HPDE6-E6E7 (cell line): Measurements from ENCODE around the gene RGS1.
A peak's percentile ranks its signal among the peaks of the same experiment; 100 is the strongest.

Source experiments
- DNase-seq: peaks from one replicate; pipeline ENCODE4 v3.0.0; 2011; ENCODE audit warnings: missing footprints; ENCODE audit errors: extremely low spot score

The RGS1 gene, protein sequence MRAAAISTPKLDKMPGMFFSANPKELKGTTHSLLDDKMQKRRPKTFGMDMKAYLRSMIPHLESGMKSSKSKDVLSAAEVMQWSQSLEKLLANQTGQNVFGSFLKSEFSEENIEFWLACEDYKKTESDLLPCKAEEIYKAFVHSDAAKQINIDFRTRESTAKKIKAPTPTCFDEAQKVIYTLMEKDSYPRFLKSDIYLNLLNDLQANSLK

DNA sequence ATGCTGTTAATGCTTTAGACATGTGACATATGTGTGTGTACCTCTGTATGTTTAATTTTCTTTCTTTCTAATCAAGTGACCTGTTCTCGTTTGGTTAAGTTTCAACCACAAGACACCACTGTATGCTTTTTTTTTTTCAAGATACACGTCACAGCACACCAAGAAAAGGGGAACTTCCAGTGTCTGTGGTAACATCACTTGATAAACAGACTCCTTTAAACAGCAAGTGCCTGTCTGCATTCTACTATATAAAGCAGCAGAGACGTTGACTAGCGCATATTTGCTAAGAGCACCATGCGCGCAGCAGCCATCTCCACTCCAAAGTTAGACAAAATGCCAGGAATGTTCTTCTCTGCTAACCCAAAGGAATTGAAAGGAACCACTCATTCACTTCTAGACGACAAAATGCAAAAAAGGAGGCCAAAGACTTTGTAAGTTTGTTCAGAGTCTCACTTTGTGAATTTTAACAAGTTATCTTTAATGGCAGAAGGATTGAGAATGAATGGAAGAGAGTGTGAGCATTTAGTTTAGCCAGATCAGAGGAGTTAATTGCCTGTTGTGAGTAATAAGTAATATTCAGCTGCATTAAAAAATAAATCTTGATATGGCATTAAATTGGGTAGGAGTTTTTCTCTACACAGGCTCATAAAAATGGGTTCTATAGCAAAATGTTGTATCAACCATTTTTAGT is at the start of gene RGS1:
Gene RGS1 (plus strand): TSS at position 275 of the 691 bp plus-strand sequence. CDS start 20 bp downstream, at position 295.
- no peak for DNase-seq

- no peak for DNase-seq
Observed at GRCh38 chr1:192527111-192527795, 48.3 kb upstream of the RGS1 start.

GRCh38 chr1:192527950-192528349 is 47.6 kb upstream of the RGS1 start:
- no peak for DNase-seq

- no peak for DNase-seq
Observed at GRCh38 chr1:192529031-192529755, 46.4 kb upstream of the RGS1 start.

GRCh38 chr1:192529811-192530210 is 45.8 kb upstream of the RGS1 start:
- no peak for DNase-seq

DNA sequence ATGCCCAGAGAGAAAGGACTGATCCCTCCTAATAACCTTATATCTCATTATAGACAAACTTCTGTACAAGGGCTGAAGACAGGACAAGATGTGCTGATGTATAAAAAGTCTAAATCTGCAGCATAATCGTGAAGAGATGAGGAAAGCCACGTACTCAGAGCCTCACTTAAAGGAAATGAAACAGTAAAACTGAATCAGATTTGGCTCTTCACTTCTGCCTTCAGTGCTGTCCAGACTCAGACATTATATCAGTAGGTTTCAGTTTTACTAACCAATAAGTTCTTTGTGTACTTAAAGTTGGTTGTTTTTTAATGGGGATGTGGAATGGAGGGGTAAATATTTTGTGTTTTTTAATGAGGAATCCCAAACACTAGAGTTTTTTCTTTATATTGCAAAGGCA is 45.3 kb upstream of the RGS1 start:
- no peak for DNase-seq

GRCh38 chr1:192531037-192531703 is 44.4 kb upstream of the RGS1 start:
- peak; percentile 81 for DNase-seq

DNA sequence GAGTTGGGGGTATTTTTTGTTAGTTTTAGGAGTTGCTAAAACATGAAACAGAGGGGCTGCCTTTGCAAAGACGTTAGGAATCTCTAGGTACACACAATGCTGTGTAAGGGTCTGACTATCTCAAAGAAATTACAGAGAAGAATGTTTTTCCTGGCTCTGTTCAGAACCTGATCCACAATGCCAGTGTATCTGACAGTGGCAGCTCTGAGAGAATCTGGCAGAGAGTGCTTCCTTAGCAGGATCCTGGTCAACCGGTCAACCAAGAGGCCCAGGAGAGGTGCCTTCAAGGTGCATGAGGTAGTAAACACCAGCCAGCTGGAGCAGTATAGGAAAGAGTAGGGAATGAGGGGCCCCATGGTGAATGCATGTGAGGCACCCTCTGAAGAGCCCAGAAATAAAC is 40.9 kb upstream of the RGS1 start:
- DNase-seq, result no peak

DNA sequence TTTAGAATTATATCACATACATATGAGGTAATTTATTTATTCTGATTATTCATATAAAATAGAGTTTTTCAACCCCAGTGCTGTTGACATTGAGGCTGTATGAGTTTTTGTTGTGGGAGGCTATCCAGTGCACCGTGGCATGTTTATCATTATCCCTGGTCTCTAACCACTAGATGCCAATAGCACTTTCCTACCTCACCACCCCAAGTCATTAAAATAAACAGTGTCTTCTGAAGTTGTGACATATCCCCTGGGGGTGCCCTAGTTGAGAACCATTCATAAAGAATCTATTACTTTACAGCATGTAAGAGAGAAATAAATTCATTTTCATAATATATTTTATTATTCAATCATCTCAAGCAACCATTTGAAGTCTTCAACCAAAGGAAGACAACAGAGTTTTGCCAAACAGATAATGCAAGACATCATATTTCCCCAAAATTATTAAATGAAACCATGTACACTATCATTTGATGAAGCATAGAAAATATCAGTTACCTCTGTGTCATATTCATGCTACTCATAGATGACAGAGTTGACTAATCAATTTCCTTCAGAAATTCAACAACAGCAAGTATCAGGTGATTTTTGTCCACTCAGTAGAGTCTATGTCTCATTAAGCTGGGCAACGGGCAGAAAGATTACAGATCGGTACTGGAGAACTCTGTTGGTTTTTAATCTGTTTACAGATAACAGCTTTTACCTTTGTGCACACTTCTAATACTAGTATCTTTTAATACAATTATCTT is 39.5 kb upstream of the RGS1 start:
- no peak for DNase-seq

DNA sequence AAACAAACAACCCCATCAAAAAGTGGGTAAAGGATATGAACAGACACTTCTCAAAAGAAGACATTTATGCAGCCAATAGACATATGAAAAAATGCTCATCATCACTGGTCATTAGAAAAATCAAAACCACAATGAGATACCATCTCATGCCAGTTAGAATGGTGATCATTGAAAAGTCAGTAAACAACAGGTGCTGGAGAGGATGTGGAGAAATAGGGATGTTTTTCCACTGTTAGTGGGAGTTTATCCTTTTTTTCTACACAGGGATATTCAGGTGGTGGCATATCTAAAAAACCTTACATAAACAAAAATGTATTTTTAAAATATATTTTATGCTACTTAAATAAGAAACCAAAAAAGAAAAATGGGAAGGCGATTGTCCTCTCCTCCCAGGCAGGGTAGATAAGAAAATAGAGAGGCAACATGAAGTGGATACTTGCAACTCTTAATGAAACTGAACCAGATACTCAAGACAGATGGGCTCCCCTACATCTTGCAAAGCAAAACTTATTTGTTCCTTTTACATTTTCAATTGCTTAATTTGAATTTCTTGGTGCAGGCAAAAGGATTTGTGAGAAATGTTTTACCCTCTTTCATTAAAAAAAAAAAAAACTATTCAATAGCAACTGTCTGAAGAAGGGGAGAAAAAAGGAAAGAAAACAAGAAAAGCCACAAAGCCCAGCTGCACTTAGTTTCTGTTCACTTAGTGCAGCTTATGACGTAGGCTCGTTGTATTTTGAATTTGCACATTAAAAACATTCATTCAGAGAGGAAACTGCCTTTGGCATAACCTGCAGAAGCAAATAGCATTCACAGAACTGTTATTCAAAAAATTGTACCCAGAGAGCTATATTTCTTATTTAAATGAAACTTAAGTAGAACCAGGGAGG is 36.9 kb upstream of the RGS1 start:
- no peak for DNase-seq

GRCh38 chr1:192539297-192540092 is 36.1 kb upstream of the RGS1 start:
- DNase-seq, result peak; percentile 17

GRCh38 chr1:192543445-192543844 is 32.1 kb upstream of the RGS1 start:
- DNase-seq, result no peak

GRCh38 chr1:192545896-192546521 is 29.6 kb upstream of the RGS1 start:
- DNase-seq, result no peak

DNA sequence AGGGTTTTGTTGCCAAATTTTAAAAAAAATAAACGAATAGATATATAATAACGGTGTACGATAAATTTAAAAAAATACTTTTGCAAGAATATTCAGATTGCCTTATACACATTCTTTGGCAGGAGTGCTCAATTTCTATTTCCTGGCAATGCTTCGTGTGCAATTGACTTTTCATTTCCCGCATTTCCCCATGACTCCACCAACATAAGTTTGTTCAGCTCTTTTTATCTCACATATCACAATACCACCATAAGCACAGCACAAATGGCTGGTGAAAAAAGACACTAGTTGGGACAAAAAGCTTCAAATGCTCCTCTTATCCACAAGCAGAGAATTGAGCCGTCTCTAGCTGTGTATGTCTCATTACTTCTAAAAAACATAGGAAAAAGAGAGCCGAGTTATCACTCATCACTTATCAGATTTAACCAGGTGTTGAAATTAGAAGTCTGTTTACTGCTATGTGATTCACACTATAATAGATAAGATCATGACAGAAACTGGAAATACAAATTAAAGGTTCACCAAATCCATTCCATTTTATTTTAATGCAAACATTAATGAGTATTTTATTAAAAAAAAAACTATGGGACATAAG is 28.9 kb upstream of the RGS1 start:
- DNase-seq, result no peak

DNA sequence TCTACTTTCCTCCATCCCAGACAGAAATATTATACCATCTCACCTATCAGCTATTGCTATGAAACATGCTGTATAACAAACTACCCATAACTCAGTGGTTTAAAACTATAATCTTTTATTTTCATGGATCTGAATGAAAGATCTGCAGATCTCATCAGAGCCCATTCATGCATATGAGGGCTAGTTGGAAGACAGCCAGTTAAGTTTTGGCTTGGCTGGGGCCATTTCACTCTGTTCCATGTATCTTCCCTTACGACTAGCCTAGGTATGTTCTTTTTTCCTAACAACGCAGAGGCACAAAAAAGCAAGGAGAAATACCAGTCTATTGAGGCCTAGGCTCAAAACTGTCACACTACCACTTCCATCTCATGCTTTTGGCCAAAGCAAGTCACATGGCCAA is 28.1 kb upstream of the RGS1 start:
- DNase-seq, result no peak

- DNase-seq, result no peak
Observed at GRCh38 chr1:192549937-192550336, 25.6 kb upstream of the RGS1 start.

- peak; percentile 37 for DNase-seq
Observed at GRCh38 chr1:192550922-192551534, 24.5 kb upstream of the RGS1 start.

DNA sequence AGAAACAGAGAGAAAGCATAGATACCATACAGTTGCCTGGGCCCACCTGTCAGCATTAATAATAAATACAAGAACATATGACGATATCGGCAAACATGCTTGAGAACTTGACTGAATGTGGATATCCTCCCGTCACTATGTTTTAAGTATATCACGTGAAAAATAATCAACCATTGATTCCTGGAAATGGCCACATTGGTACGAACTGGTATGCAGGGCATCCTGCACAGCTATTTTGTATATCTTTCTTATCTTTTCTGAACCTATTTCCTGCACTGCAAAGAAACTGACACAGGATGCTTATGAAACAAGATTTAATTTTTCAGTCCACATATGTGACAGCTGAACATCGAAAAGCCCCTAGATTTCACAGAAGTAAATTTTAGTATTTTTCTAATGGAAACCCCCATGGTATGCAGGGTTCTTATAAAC is 22.8 kb upstream of the RGS1 start:
- no peak for DNase-seq
